GM18507 (cell line): ENCODE measurements around the gene MRPL42.
"Not testable (repeated sequence)": the region's sequence is repeated elsewhere in the genome, so short reads cannot be mapped to it uniquely, and the experiment has no call there.

Experiments used
- DNase-seq: peaks from one replicate; pipeline ENCODE4 v3.0.0; 2011; ENCODE audit warnings: low read depth; ENCODE audit not compliant: insufficient read length; ENCODE audit errors: extremely low spot score
- FAIRE-seq: peaks from 2 replicates; lab custom pipeline; 2011; peaks lifted over from hg19 to GRCh38; lab: Jason Lieb, UNC

Gene MRPL42

GRCh38 chr12:93467351-93468007, at the start of gene MRPL42:
TSS of gene MRPL42 (plus strand) at chr12:93467514. CDS start at chr12:93469286, 1,772 bp downstream.
- peak; percentile 95 for FAIRE-seq
- peak; percentile 68 for DNase-seq

GRCh38 chr12:93417967-93418480, 49.3 kb upstream of the MRPL42 start:
- no peak for FAIRE-seq

DNA sequence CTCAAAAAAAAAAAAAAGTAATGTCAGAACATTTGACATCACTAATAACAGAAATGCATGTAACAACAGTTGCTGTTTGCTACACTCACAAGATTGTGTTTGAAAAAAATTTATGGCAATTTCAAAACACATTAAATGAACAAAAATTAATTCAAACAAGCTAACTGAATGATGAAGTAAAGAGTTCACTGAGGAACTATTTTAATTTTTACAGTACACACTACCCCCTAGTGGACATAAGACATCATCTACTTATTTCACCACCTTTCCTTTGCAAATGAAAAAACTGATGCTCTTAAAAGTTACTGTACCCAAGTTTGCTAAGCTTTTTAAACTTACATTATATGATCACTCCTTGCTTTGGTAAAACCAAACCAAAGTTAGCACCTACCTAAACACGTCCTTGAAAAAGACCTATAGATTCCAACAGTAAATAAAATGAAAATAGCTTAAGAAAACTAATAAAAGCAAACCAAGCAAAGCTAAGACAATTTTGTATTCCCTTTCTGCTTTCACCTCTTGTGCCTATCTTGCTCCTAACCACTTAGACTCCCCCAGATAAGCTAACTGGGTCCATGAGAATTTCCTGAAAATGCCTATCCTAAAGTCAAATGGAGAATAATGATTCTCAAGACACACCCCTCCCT, 47.8 kb upstream of the MRPL42 start:
- DNase-seq (no peak), FAIRE-seq (peak; percentile 67)

More at GRCh38 chr12:93417967-93418480, 49.3 kb upstream of the MRPL42 start:
- no peak for DNase-seq

GRCh38 chr12:93422050-93422449, 45.3 kb upstream of the MRPL42 start:
- DNase-seq (no peak), FAIRE-seq (no peak)

GRCh38 chr12:93425736-93426411, 41.4 kb upstream of the MRPL42 start:
- no peak for FAIRE-seq
- no peak for DNase-seq

DNA sequence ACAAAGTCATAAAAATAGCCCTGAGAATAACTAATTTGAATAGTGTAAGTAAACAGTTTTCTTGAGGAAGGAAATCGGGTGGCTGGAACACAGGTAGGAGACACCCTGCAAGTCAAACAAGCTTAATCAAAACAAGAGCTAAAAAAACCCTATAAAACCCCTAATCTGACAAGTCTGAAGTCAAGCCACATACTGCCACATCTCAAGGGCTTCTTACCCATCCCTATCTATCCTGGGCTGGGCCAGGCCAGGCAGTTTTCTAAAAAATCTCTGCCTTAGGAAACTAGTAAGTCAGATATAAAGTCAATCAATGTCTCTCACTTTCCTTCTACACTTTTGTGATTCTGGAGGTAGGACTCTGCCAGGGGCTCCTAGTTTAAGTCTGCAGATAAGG, 40.9 kb upstream of the MRPL42 start:
- FAIRE-seq (no peak), DNase-seq (no peak)

- DNase-seq: no peak
- FAIRE-seq: no peak
Observed at GRCh38 chr12:93427779-93428564, 39.3 kb upstream of the MRPL42 start.

DNA sequence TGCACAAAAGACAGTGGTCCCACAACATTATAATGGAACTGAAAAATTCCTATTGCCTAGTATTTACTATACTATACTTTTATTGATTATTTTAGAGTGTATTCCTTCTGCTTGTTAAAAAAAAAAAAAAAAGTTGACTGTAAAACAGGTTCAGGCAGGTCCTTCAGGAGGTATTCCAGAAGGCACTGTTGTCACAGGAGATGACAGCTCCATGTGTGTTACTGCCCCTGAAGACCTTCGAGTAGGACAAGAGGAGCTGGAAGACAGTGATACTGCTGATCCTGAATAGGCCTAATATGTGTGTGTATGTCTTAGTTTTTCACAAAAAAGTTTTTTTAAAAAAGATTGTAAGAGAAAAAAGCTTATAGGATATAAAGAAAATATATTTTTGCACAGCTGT, 37.9 kb upstream of the MRPL42 start:
- FAIRE-seq: no peak

GRCh38 chr12:93429852-93430251, 37.5 kb upstream of the MRPL42 start:
- FAIRE-seq: no peak
- no peak for DNase-seq

More for the DNA sequence above, 37.9 kb upstream of the MRPL42 start:
- no peak for DNase-seq

GRCh38 chr12:93430280-93430679, 37.0 kb upstream of the MRPL42 start:
- FAIRE-seq: no peak
- no peak for DNase-seq

GRCh38 chr12:93432031-93432430, 35.3 kb upstream of the MRPL42 start:
- DNase-seq, FAIRE-seq: not testable (repeated sequence)

DNA sequence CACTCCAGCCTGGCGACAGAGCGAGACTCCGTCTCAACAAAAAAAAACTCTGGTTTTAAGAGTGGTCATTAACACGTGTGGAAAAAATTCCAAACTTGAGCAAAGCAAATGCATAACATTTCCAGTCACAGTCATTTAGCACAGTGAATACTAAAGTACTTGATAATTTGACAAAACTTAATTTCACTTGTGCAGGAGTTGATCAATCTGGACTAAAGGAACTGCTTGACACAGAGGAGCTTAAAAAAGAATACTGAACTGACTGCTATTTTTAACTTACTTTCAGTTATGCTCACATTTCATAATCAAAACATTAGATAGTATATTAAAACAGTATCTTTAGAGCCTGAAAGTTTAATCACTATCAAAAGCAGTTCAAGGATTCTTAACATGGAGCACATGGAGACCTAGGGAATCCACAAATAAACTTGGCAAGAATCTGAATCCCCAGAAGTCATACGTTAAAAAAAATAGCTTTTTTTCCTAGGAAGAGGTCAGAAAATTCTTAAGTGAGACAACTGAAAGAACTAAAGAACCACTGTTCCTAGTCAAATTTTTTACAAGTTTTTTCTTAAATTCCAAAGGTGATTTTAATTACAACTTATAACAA, 33.0 kb upstream of the MRPL42 start:
- DNase-seq (no peak), FAIRE-seq (peak; percentile 64)

DNA sequence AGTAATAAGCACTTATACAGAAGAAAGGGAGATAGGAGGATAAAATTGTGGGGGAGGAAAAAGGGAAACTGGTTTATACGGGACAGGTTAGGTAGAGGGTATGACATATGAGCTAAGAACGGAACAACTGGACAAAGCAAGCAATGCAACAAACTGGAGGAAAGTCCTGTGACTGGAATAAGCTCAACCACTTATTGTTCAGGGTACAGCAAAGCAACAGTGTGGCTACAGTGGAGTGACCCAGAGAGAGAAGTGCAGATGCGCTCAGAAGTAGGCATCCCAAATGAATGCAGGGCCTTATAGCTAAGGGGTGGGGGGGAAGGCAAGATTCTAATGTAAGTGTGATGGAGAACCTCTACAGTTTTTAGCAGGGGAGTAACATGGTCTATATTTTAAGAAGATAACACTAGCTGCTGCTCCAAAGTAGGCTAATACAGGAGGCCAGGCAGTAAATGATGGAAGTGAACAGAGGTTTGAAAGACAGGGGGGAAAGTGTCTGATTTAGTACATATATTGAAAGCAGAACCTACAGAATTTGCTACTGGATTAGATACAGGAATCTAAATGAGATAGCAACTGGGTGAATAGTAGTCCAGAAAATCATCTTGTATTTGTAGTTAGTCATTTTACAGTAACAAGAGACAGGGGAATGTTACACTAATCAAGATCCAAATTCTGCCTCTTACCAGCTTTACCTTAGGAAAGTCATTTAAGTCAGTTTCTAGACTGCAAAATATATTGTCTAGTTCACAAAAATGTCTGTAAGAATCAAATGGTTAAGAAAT, 28.9 kb upstream of the MRPL42 start:
- DNase-seq (no peak), FAIRE-seq (no peak)

- DNase-seq (no peak), FAIRE-seq (peak; percentile 5)
Observed at GRCh38 chr12:93440043-93440835, 27.1 kb upstream of the MRPL42 start.

- DNase-seq (no peak), FAIRE-seq (no peak)
Observed at GRCh38 chr12:93441081-93441616, 26.2 kb upstream of the MRPL42 start.

- DNase-seq: peak; percentile 69
- FAIRE-seq: peak; percentile 86
Observed at GRCh38 chr12:93441617-93442410, 25.5 kb upstream of the MRPL42 start, which contains the start of gene UBE2N. TSS of gene UBE2N (minus strand) at chr12:93441947. CDS start at chr12:93441884, 63 bp downstream.
